Measurements from ENCODE around the gene PRELID1. TPM values are rescaled to one million over a fixed set of nuclear protein-coding genes. Genes with fewer than 3 reads are reported as not detected.

The PRELID1 gene
- total RNA-seq, 1 donor from 2014 or later = 81.2 TPM

DNA sequence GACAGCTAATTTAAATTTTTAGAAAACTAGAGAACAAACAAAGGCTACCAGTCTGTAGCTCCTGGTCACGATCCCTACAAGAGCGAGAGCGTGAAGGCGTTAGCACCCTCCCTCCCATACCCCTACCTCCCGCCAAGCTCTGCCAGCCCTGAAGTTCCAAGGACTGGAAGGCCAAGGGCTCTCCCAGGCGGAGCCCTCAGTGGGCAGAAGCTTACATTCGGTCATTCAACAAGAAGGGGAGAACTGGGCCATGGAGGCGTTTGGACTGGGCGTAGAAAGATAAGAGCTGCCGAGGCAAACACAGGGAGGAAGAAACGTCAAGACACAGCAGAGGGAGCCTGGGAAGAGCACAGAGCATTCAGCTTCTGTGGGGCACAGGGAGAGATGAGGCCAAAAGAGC lies 5.1 kb downstream of the PRELID1 start:
- DNase-seq (ENCODE audit: low spot score in 2 of 2, unreplicated experiment in 2 of 2) = no peak
- peaks cover 28% of the 10 kb centered on the region for H3K4me1 Mint-ChIP-seq
- H3K4me3 Mint-ChIP-seq = no peak overlapping the region
- TF ChIP-seq, protein P1, sequence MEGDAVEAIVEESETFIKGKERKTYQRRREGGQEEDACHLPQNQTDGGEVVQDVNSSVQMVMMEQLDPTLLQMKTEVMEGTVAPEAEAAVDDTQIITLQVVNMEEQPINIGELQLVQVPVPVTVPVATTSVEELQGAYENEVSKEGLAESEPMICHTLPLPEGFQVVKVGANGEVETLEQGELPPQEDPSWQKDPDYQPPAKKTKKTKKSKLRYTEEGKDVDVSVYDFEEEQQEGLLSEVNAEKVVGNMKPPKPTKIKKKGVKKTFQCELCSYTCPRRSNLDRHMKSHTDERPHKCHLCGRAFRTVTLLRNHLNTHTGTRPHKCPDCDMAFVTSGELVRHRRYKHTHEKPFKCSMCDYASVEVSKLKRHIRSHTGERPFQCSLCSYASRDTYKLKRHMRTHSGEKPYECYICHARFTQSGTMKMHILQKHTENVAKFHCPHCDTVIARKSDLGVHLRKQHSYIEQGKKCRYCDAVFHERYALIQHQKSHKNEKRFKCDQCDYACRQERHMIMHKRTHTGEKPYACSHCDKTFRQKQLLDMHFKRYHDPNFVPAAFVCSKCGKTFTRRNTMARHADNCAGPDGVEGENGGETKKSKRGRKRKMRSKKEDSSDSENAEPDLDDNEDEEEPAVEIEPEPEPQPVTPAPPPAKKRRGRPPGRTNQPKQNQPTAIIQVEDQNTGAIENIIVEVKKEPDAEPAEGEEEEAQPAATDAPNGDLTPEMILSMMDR (IDR thresholded peaks at IDR 0.05; ENCODE audit: unreplicated experiment) = no peak
- no peaks in the 10 kb centered on the region for H3K27me3 Mint-ChIP-seq (ENCODE audit: low read depth)
- peak overlapping the region; percentile 36 for H3K27ac Mint-ChIP-seq
- peaks cover 10% of the 10 kb centered on the region for H3K36me3 Mint-ChIP-seq
- no peaks in the 10 kb centered on the region for H3K9me3 Mint-ChIP-seq

- H3K36me3 Mint-ChIP-seq = peaks cover 10% of the 10 kb centered on the region
- TF ChIP-seq, protein P1 (IDR thresholded peaks at IDR 0.05; ENCODE audit: unreplicated experiment) = peak; percentile 81
- no peak overlapping the region for H3K27ac Mint-ChIP-seq
- H3K9me3 Mint-ChIP-seq = no peaks in the 10 kb centered on the region
- H3K4me3 Mint-ChIP-seq = peak overlapping the region; percentile 55
- peak in 1 of 2 experiments; percentile 78 for DNase-seq (ENCODE audit: low spot score in 2 of 2, unreplicated experiment in 2 of 2)
- peaks cover 21% of the 10 kb centered on the region for H3K4me1 Mint-ChIP-seq
- no peaks in the 10 kb centered on the region for H3K27me3 Mint-ChIP-seq (ENCODE audit: low read depth)
Measured at GRCh38 chr5:177309351-177310191, 6.0 kb downstream of the PRELID1 start.

GRCh38 chr5:177310332-177310731 lies 6.7 kb downstream of the PRELID1 start:
- Mint-ChIP-seq H3K9me3 (no peaks in the 10 kb centered on the region), H3K4me1 (peaks cover 17% of the 10 kb centered on the region), H3K27me3 (ENCODE audit: low read depth) (no peaks in the 10 kb centered on the region), H3K4me3 (peak overlapping the region; percentile 79), H3K27ac (no peak overlapping the region), H3K36me3 (peaks cover 10% of the 10 kb centered on the region)
- TF ChIP-seq, protein P1 (IDR thresholded peaks at IDR 0.05; ENCODE audit: unreplicated experiment) = no peak
- DNase-seq (ENCODE audit: low spot score in 2 of 2, unreplicated experiment in 2 of 2) = no peak

- Mint-ChIP-seq H3K27ac (peak overlapping the region; percentile 79), H3K36me3 (peaks cover 10% of the 10 kb centered on the region), H3K9me3 (no peaks in the 10 kb centered on the region), H3K27me3 (ENCODE audit: low read depth) (no peaks in the 10 kb centered on the region), H3K4me3 (peak overlapping the region; percentile 79), H3K4me1 (peaks cover 17% of the 10 kb centered on the region)
- no peak for DNase-seq (ENCODE audit: low spot score in 2 of 2, unreplicated experiment in 2 of 2)
- TF ChIP-seq, protein P1 (IDR thresholded peaks at IDR 0.05; ENCODE audit: unreplicated experiment) = no peak
Measured at GRCh38 chr5:177310757-177311391, 7.3 kb downstream of the PRELID1 start.

DNA sequence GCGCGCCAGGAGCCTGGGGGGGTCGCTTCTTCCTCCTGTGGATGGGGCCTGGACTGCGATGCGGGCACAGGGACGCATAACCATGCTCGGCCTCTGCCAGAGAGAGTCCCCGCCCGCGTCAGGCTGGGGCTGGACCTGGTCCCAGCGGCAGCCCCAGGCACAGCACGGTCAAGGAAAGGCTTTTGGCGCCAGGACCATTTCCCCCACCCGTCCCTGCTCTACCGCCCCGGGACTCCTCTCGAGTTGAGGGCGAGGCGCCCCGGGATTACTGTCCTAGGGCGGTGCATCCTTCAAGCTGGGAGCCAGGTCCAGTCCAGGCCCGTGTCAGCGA lies 7.8 kb downstream of the PRELID1 start:
- H3K27ac Mint-ChIP-seq = peak overlapping the region; percentile 43
- no peak for DNase-seq (ENCODE audit: low spot score in 2 of 2, unreplicated experiment in 2 of 2)
- H3K36me3 Mint-ChIP-seq = peaks cover 7% of the 10 kb centered on the region
- no peaks in the 10 kb centered on the region for H3K9me3 Mint-ChIP-seq
- no peaks in the 10 kb centered on the region for H3K27me3 Mint-ChIP-seq (ENCODE audit: low read depth)
- H3K4me1 Mint-ChIP-seq = peaks cover 17% of the 10 kb centered on the region
- peak overlapping the region; percentile 79 for H3K4me3 Mint-ChIP-seq
- TF ChIP-seq, protein P1 (IDR thresholded peaks at IDR 0.05; ENCODE audit: unreplicated experiment) = no peak
